KBM-7 (cell line): ENCODE measurements around the gene RAB10.

Experiments
- DNase-seq: peaks from one replicate; pipeline ENCODE4 v3.0.0-alpha.2; 2015
- in situ Hi-C: fragments of 300-500 bp; cut with MboI; formaldehyde crosslinking; loops from 2 replicates; pipeline ENCODE4 v1.14.3; 2020; ENCODE audit warnings: low sequenced_read_pairs, low pct_unique_long_range_greater_than_20kb, mixed read lengths

Gene RAB10

DNA sequence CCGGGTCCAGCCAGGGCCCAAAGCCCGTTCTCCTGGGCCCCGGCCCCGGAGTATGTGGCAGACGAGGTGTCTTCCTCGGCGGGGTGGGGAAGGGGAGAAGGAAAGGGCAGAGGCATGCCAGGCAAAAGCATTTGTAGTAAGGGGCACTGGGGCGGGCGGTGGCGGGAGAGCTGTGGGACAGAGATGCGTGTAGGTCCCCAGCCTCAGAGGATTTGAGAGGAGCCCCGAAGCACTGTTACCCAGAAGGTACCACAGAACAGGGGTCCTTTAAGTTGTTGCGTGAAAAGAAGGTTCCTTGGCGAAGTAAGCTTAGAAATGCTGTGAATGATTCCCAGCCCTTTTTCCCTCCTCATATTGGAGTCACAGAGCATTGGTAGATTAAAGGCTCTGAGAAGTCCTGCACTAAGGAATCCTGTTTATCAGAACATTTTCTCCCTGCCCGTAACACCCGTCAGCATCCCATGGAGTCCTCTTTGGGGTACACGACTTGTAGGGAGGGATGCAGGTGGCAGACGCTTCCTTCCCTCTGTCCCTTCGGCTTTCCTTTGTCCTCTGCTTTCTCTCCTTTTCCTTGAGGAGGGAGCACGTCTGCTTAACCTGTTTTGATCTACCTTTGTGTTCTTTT lies 151.5 kb downstream of the RAB10 start:
- peak; percentile 19 for DNase-seq
- in situ Hi-C loops = no loop called here

DNA sequence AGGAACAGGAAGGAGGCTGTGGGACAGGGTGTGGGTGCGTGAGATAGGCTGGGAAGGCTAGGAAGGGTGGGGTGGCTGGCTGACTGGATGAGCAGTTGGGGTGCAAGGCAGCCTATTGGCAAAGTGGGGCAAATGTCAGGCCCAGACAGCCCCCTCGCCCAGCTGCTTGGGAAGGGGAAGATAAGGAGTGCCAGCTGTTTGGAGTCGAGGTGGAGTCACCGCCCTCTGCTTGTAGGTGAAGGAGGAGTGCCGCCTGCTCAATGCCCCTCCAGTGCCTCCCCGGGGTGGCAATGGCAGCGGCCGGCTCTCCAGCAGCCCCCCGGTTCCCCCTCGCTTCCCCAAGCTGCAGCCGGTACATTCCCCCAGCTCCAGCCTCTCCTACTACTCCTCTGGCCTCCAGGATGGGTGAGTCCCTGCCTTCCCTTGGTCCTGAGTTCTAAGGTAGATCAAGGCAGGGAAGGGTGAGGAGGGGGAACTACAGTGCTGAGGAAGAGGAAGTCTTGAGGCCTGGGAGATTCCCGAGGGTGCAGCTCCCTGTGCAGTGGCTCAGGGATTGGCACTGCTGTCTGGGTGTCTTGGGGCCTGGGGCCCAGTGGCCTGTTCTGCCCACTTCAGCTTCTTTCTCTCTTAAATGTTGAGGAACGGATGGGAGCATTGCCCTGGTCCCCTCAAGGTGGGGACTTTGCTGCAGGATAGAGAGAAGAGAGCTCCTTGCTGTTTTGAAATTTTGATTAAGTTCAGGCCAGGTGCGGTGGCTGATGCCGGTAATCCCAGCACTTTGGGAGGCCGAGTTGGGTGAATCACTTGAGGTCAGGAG lies 152.3 kb downstream of the RAB10 start:
- in situ Hi-C loops = no loop called here
- DNase-seq = peak; percentile 24
